Measurements from ENCODE around the gene MMP21. TPM values are rescaled to one million over a fixed set of nuclear protein-coding genes. Genes with fewer than 3 reads are reported as not detected.

The MMP21 gene
- total and polyA plus RNA-seq, 10 of the 15 experiments (the other 5 are each of a cell fraction or from before 2014, with no cell fraction given) = 0.08 to 0.24 TPM; not detected in 8

GRCh38 chr10:125719173-125720001 is 56.2 kb downstream of the MMP21 start, which contains the start of gene EDRF1 (continued):
- TF ChIP-seq MYC (IDR thresholded peaks at IDR 0.05; ENCODE audit: insufficient read depth, insufficient read length, insufficient replicate concordance, low read length, severe bottlenecking) = no peak
- peak; percentile 72 for TF ChIP-seq E4F1 (IDR thresholded peaks at IDR 0.05; ENCODE audit: borderline replicate concordance, partially characterized antibody)
- TF ChIP-seq ZBED1 (IDR thresholded peaks at IDR 0.05; ENCODE audit: borderline replicate concordance) = no peak
- TF ChIP-seq MAX (IDR thresholded peaks at IDR 0.05; ENCODE audit: low read depth, low read length) = peak; percentile 17; the same call in 1 of the 2 replicates
- no peak for TF ChIP-seq E2F8 (IDR thresholded peaks at IDR 0.05; ENCODE audit: low read depth, partially characterized antibody)
- TF ChIP-seq NBN (IDR thresholded peaks at IDR 0.05) = no peak; the same call in 1 of the 2 replicates
- TF ChIP-seq ZSCAN29 (IDR thresholded peaks at IDR 0.05) = no peak
- no peak for TF ChIP-seq BCLAF1 (IDR thresholded peaks at IDR 0.05)
- TF ChIP-seq NFYA (IDR thresholded peaks at IDR 0.05; ENCODE audit: borderline replicate concordance, low read depth, low read length) = no peak
- peak; percentile 52; the same call in 1 of the 2 replicates for TF ChIP-seq FOXK2 (IDR thresholded peaks at IDR 0.05)
- no peak for TF ChIP-seq CHD4 (IDR thresholded peaks at IDR 0.05)
- no peak for TF ChIP-seq USF1 (IDR thresholded peaks at IDR 0.05; ENCODE audit: borderline replicate concordance, extremely low read length, insufficient read depth, low read depth, low read length)
- TF ChIP-seq TCF12 (IDR thresholded peaks at IDR 0.05; ENCODE audit: low read depth, low read length) = no peak
- TF ChIP-seq HCFC1 (IDR thresholded peaks at IDR 0.05; ENCODE audit: low read length) = peak; percentile 50; the same call in 1 of the 2 replicates
- no peak for TF ChIP-seq MEF2A (IDR thresholded peaks at IDR 0.05; ENCODE audit: insufficient read depth, low read depth, low read length)
- TF ChIP-seq HDGF (IDR thresholded peaks at IDR 0.05) = peak; percentile 89
- TF ChIP-seq PAX8 (IDR thresholded peaks at IDR 0.05) = no peak
- TF ChIP-seq ATF7 (IDR thresholded peaks at IDR 0.05; ENCODE audit: low read depth) = no peak
- TF ChIP-seq ASH2L (IDR thresholded peaks at IDR 0.05; ENCODE audit: borderline replicate concordance, low read depth) = peak; percentile 68; the same call in 1 of the 2 replicates
